OCI-LY7 (cell line): Measurements from ENCODE around the gene PLAAT5. TPM values are rescaled to one million over a fixed set of nuclear protein-coding genes. Genes with fewer than 3 reads are reported as not detected.

Experiments
- BruUV-seq: library from RNA; stranded (reverse); fragments of 400-500 nt; replicated peaks from 2 replicates; lab custom pipeline; 2021; lab: Mats Ljungman, UMichigan
- CTCF ChIA-PET: fragments of 300-600 bp; sonication (Branson Sonifier 250); formaldehyde crosslinking; loops from one replicate; lab custom pipeline; 2022; ENCODE audit warnings: antibody characterized with exemption; ENCODE audit not compliant: unreplicated experiment; lab: Charles Lee
- POLR2A ChIA-PET: fragments of 300-600 bp; sonication (Branson Sonifier 250); formaldehyde crosslinking; loops from one replicate; lab custom pipeline; 2022; ENCODE audit warnings: antibody characterized with exemption; lab: Charles Lee
- DNase-seq: peaks from one replicate; pipeline ENCODE4 v3.0.0-alpha.2; 2015; ENCODE audit warnings: low spot score
- H2AFZ ChIP-seq: fragments of 200-600 bp; sonication (generic), shearing (Covaris generic); 2 replicates; pipeline ENCODE4 v1.6.1; 2014; ENCODE audit warnings: mild to moderate bottlenecking, antibody characterized with exemption, low read length, moderate library complexity
- H3K27ac ChIP-seq: fragments of 200-600 bp; sonication (generic); 2 replicates; pipeline ENCODE4 v1.5.1; 2014; ENCODE audit warnings: mixed run types, low read depth, mild to moderate bottlenecking, moderate library complexity, low read length, inconsistent platforms; ENCODE audit not compliant: poor library complexity, severe bottlenecking
- H3K36me3 ChIP-seq: fragments of 200-600 bp; sonication (generic); 2 replicates; pipeline ENCODE4 v1.6.1; 2014; ENCODE audit warnings: mild to moderate bottlenecking, antibody characterized with exemption, low read length, moderate library complexity, mixed read lengths; ENCODE audit not compliant: insufficient read depth
- H3K4me1 ChIP-seq: fragments of 200-600 bp; sonication (generic); 2 replicates; pipeline ENCODE4 v1.5.1; 2014; ENCODE audit warnings: mild to moderate bottlenecking, low read length; ENCODE audit not compliant: insufficient read depth, poor library complexity, severe bottlenecking
- H3K4me2 ChIP-seq: fragments of 200-600 bp; sonication (generic); 2 replicates; pipeline ENCODE4 v1.6.1; 2014; ENCODE audit warnings: mild to moderate bottlenecking, low read length
- H3K4me3 ChIP-seq: fragments of 200-600 bp; sonication (generic); 2 replicates; pipeline ENCODE4 v1.5.1; 2014; ENCODE audit warnings: mild to moderate bottlenecking, low read depth, low read length; ENCODE audit not compliant: poor library complexity, severe bottlenecking
- H3K79me2 ChIP-seq: fragments of 200-600 bp; sonication (generic); 2 replicates; pipeline ENCODE4 v1.6.1; 2016; ENCODE audit warnings: low read depth, mild to moderate bottlenecking, low read length, moderate library complexity, mixed read lengths; ENCODE audit not compliant: insufficient read depth
- H3K9me2 ChIP-seq: fragments of 200-600 bp; sonication (generic); 2 replicates; pipeline ENCODE4 v1.6.1; 2016; ENCODE audit warnings: mild to moderate bottlenecking, low read length, mixed read lengths; ENCODE audit not compliant: insufficient read depth
- H3K9me3 ChIP-seq: fragments of 200-600 bp; sonication (generic); 2 replicates; pipeline ENCODE4 v1.6.1; 2014; ENCODE audit warnings: mild to moderate bottlenecking, mixed run types, low read length, mixed read lengths
- H4K20me1 ChIP-seq: fragments of 200-600 bp; sonication (generic); 2 replicates; pipeline ENCODE4 v1.6.1; 2014; ENCODE audit warnings: mild to moderate bottlenecking, antibody characterized with exemption, low read length, moderate library complexity, mixed read lengths; ENCODE audit not compliant: insufficient read depth
- EZH2phosphoT487 ChIP-seq: fragments of 200-600 bp; sonication (generic); IDR thresholded peaks from 2 replicates; pipeline ENCODE4 v1.6.1; 2018; ENCODE audit warnings: low read depth, borderline replicate concordance, mild to moderate bottlenecking, mixed run types, antibody characterized with exemption, low read length, moderate library complexity, mixed read lengths
- intact Hi-C: fragments of 100-400 bp; cut with micrococcal nuclease; formaldehyde crosslinking; loops from one replicate; pipeline ENCODE4 v1.10.0; 2022; ENCODE audit not compliant: unreplicated experiment
- total RNA-seq, 2 experiments: library from RNA; depleted of rRNA in 1 of 2; stranded (reverse); fragments of >200 nt in 1 of 2; shearing (Covaris generic) in 1 of 2; gene quantifications; 2 replicates each; pipeline ENCODE4 v1.2.3, GENCODE V29; 2014 to 2022
- TF ChIP-seq, protein P1 (sequence below): fragments of 200-600 bp; sonication (generic); conservative IDR thresholded peaks from 2 replicates; pipeline ENCODE4 v1.5.1; 2014; ENCODE audit warnings: mild to moderate bottlenecking, antibody characterized with exemption, low read length, moderate library complexity, mixed read lengths

PLAAT5 gene
- total RNA-seq, 2 experiments from 2014 or later: not detected

DNA sequence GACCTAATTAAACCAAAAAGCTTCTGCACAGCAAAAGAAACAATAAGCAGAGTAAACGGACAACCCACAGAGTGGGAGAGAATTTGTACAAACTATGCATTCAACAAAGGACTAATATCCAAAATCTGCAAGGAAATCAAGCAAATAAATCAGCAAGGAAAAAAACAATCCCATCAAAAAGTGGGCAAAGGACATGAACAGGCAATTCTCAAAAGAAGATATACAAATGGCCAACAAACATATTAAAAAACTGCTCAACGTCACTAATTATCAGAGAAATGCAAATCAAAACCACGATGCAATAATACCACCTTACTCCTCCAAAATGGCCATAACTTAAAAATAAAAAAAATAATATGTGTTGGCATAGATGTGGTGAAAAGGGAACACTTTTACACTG, 5.2 kb downstream of the PLAAT5 start:
- CTCF ChIA-PET: no interaction called here
- Histone ChIP-seq H4K20me1 (no peaks in the 10 kb centered on the region), H3K4me2 (no peak overlapping the region), H3K27ac (no peak overlapping the region), H2AFZ (no peak overlapping the region), H3K9me2 (no peaks in the 10 kb centered on the region), H3K79me2 (no peaks in the 10 kb centered on the region), H3K4me1 (no peaks in the 10 kb centered on the region), H3K9me3 (0 out of 2 replicates have a peak, but pooled peaks cover 7% of the 10 kb centered on the region), H3K36me3 (no peaks in the 10 kb centered on the region), H3K4me3 (no peak overlapping the region)
- no TSS peak for BruUV-seq
- TF ChIP-seq, protein P1, sequence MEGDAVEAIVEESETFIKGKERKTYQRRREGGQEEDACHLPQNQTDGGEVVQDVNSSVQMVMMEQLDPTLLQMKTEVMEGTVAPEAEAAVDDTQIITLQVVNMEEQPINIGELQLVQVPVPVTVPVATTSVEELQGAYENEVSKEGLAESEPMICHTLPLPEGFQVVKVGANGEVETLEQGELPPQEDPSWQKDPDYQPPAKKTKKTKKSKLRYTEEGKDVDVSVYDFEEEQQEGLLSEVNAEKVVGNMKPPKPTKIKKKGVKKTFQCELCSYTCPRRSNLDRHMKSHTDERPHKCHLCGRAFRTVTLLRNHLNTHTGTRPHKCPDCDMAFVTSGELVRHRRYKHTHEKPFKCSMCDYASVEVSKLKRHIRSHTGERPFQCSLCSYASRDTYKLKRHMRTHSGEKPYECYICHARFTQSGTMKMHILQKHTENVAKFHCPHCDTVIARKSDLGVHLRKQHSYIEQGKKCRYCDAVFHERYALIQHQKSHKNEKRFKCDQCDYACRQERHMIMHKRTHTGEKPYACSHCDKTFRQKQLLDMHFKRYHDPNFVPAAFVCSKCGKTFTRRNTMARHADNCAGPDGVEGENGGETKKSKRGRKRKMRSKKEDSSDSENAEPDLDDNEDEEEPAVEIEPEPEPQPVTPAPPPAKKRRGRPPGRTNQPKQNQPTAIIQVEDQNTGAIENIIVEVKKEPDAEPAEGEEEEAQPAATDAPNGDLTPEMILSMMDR: no peak
- no peak for TF ChIP-seq EZH2phosphoT487
- no peak for DNase-seq
- POLR2A ChIA-PET: no interaction called here
- intact Hi-C loops: no loop called here

DNA sequence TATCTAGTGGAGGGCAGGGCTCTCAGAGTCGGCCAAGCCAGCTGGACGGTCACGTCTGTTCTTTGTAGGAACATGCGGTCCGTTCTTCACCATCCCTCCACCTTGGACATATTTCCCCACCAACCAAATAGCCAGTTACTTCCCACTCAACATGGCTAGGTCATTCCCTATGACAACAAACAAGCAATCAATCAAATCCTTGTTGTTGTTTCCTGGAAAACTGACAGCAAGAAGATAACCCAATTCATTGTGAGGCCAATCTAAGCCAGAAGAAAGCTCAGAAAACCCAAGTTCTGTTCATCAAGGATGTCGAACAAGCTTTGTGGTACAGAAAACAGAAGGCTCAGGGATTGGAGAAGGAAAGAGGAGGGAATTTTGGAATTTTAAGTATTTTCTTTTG, 10.9 kb downstream of the PLAAT5 start:
- Histone ChIP-seq H3K9me2 (no peaks in the 10 kb centered on the region), H4K20me1 (no peaks in the 10 kb centered on the region), H3K4me2 (no peak overlapping the region), H3K36me3 (no peaks in the 10 kb centered on the region), H3K4me3 (no peak overlapping the region), H3K9me3 (no peaks in the 10 kb centered on the region), H2AFZ (no peak overlapping the region), H3K4me1 (no peaks in the 10 kb centered on the region), H3K27ac (no peak overlapping the region), H3K79me2 (no peaks in the 10 kb centered on the region)
- CTCF ChIA-PET: no interaction called here
- intact Hi-C loops: no loop called here
- no peak for TF ChIP-seq EZH2phosphoT487
- TF ChIP-seq, protein P1: no peak
- DNase-seq: no peak
- POLR2A ChIA-PET: interaction anchor here (0.6 kb wide), 1 partner anchor 84 kb away, joined by 6 read pairs; no protein-coding TSS in a partner anchor
- BruUV-seq: no TSS peak

DNA sequence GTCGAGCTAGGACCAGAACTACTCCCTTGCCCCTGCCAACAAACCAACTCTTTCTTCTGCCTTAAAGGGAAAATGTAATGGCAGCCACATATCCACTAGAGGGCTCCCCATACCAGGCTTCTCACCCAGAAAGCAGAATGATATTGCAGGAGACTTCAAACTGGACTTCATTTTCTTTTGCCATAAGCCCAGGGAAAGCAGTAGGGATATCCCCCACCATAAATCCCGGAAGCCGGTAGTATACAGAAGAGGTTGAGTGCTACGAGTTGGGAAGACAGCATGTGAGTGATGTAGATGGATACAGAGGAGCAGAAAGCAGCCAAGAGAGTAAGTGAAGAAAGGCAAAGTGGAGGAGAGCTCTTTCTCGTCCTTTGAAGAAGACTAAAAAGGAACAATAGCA, 12.1 kb downstream of the PLAAT5 start:
- no peak overlapping the region for H3K27ac ChIP-seq
- no TSS peak for BruUV-seq
- POLR2A ChIA-PET: interaction anchor here (0.8 kb wide), 1 partner anchor 11 kb away, joined by 3 read pairs; no protein-coding TSS in a partner anchor
- DNase-seq: peak; percentile 71
- H3K9me3 ChIP-seq: no peaks in the 10 kb centered on the region
- CTCF ChIA-PET: interaction anchor here (0.8 kb wide), 1 partner anchor 157 kb away, joined by 3 read pairs; no protein-coding TSS in a partner anchor
- no peaks in the 10 kb centered on the region for H3K36me3 ChIP-seq
- intact Hi-C loops: loop anchor here (1.0 to 2.0 kb wide), 2 partner anchors 156 to 260 kb away; no protein-coding TSS in a partner anchor
- TF ChIP-seq, protein P1: peak; percentile 99
- no peak for TF ChIP-seq EZH2phosphoT487
- H4K20me1 ChIP-seq: no peaks in the 10 kb centered on the region
- no peak overlapping the region for H3K4me2 ChIP-seq
- no peaks in the 10 kb centered on the region for H3K4me1 ChIP-seq
- peak overlapping the region; percentile 17; the same call in 1 of the 2 replicates for H2AFZ ChIP-seq
- no peaks in the 10 kb centered on the region for H3K9me2 ChIP-seq
- H3K4me3 ChIP-seq: no peak overlapping the region
- no peaks in the 10 kb centered on the region for H3K79me2 ChIP-seq
